ENCODE measurements around the gene HAO1. TPM values are rescaled to one million over a fixed set of nuclear protein-coding genes. Genes with fewer than 3 reads are reported as not detected.

The HAO1 gene
- total RNA-seq, 2 donors from 2014 or later, result not detected

- Histone ChIP-seq H3K4me1 (no peaks in the 10 kb centered on the region), H3K27ac (no peak overlapping the region), H3K27me3 (no peaks in the 10 kb centered on the region), H3K9me3 (peaks cover 0 to 5% of the 10 kb centered on the region in 2 donors), H3K36me3 (no peaks in the 10 kb centered on the region), H3K4me3 (no peak overlapping the region)
- no peak for DNase-seq (ENCODE audit: low spot score)
- TF ChIP-seq, protein P1, sequence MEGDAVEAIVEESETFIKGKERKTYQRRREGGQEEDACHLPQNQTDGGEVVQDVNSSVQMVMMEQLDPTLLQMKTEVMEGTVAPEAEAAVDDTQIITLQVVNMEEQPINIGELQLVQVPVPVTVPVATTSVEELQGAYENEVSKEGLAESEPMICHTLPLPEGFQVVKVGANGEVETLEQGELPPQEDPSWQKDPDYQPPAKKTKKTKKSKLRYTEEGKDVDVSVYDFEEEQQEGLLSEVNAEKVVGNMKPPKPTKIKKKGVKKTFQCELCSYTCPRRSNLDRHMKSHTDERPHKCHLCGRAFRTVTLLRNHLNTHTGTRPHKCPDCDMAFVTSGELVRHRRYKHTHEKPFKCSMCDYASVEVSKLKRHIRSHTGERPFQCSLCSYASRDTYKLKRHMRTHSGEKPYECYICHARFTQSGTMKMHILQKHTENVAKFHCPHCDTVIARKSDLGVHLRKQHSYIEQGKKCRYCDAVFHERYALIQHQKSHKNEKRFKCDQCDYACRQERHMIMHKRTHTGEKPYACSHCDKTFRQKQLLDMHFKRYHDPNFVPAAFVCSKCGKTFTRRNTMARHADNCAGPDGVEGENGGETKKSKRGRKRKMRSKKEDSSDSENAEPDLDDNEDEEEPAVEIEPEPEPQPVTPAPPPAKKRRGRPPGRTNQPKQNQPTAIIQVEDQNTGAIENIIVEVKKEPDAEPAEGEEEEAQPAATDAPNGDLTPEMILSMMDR (IDR thresholded peaks at IDR 0.05), result no peak
Observed at GRCh38 chr20:7868108-7868507, 72.2 kb downstream of the HAO1 start.

DNA sequence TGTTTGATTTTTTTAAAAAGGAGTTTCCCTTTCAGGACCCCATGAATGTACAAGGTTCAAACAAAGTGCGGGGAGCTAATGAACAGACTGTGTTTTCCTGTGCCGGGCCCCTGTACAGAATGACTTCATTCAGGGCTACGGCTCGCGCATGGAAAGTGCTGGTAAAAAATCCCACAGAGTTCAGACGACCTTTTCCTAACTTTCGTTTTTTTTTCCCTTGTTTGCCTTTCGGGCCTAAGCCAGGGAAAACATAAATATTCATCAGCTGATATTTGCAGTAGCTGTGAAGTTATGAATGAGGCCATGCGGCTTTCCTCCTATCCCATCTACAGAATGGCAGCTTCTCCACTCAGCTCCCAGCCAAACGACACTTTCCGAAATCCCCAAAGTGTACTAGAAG is 74.0 kb downstream of the HAO1 start:
- no peak for DNase-seq (ENCODE audit: low spot score)
- H3K4me3 ChIP-seq, result no peak overlapping the region
- no peaks in the 10 kb centered on the region for H3K36me3 ChIP-seq
- H3K27me3 ChIP-seq, result no peaks in the 10 kb centered on the region
- TF ChIP-seq, protein P1 (IDR thresholded peaks at IDR 0.05), result no peak
- no peak overlapping the region for H3K27ac ChIP-seq
- H3K4me1 ChIP-seq, result no peaks in the 10 kb centered on the region
- peaks cover 0 to 5% of the 10 kb centered on the region in 2 donors for H3K9me3 ChIP-seq

DNA sequence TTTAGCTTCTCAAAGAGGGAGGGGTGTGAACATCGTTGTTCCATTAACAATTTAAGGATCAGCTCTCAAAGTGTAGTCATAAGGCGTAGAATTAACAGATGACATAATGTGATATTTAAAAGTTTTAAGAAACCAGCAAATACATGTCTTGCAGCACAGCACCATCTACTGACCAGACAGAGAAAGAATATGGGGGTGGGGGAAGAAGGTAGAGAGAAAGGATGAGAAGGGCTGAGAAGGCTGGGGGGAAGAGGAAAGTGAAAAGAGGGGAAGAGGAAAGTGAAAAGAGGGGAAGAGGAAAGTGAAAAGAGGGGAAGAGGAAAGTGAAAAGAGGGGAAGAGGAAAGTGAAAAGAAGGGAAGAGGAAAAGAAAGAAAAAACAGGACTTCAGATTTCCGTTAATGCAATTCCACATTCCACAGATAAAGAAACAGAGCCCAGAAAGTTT is 80.9 kb downstream of the HAO1 start:
- H3K27me3 ChIP-seq, result no peaks in the 10 kb centered on the region
- DNase-seq (ENCODE audit: low spot score), result no peak
- H3K4me3 ChIP-seq, result no peak overlapping the region
- no peaks in the 10 kb centered on the region for H3K9me3 ChIP-seq
- H3K36me3 ChIP-seq, result no peaks in the 10 kb centered on the region
- TF ChIP-seq, protein P1 (IDR thresholded peaks at IDR 0.05), result peak; percentile 47 to 66
- no peak overlapping the region for H3K27ac ChIP-seq
- H3K4me1 ChIP-seq, result no peaks in the 10 kb centered on the region

DNA sequence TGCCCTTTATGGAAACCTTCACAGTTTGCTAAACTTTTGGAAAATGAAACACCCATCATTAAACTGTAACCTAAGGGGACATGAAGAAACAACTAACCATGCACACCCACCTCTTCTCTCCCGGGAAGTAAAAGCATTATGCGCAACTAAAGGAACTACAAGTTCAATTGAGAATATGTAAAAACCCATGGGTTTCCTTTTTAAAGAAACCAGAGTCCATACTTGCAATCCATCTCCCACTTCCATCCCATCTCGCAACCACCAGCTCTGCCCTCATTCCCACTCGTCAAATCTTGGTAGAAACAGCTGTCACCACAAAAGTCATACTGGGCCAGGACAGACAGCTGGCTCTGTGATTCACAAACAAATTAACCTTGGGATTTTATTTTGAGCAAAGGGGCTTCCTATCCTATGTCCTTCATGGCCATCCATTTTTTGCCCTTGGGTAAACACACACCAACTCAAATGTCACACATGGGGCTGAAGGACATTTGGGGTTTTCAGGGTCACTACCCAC is 81.5 kb downstream of the HAO1 start:
- no peak overlapping the region for H3K27ac ChIP-seq
- TF ChIP-seq, protein P1 (IDR thresholded peaks at IDR 0.05), result no peak
- no peaks in the 10 kb centered on the region for H3K27me3 ChIP-seq
- no peaks in the 10 kb centered on the region for H3K4me1 ChIP-seq
- H3K9me3 ChIP-seq, result no peaks in the 10 kb centered on the region
- no peaks in the 10 kb centered on the region for H3K36me3 ChIP-seq
- no peak overlapping the region for H3K4me3 ChIP-seq
- no peak for DNase-seq (ENCODE audit: low spot score)

GRCh38 chr20:7856756-7857155 is 83.5 kb downstream of the HAO1 start:
- Histone ChIP-seq H3K4me1 (no peaks in the 10 kb centered on the region), H3K27me3 (no peaks in the 10 kb centered on the region), H3K36me3 (no peaks in the 10 kb centered on the region), H3K27ac (no peak overlapping the region), H3K9me3 (no peaks in the 10 kb centered on the region), H3K4me3 (no peak overlapping the region)
- TF ChIP-seq, protein P1 (IDR thresholded peaks at IDR 0.05), result no peak
- DNase-seq (ENCODE audit: low spot score), result no peak

DNA sequence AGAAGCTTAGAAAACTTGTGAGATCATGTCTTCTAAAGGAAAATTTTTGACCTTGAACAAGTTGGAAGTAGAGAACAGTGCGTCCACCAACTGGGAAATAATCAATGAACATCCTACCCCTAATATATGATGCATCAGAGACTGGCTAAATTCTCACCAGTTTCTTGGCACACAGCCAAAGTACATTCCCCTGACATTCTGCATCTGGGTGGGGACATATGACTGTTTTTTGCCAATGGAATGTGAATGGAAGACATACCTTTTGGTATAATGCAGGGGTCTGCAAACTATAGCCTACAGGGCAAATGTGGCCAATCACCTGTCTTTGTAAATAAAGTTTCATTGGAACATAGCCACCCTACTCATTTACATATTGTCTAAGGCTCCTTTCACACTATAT is 84.7 kb downstream of the HAO1 start:
- Histone ChIP-seq H3K4me1 (no peaks in the 10 kb centered on the region), H3K4me3 (no peak overlapping the region), H3K27ac (no peak overlapping the region), H3K36me3 (no peaks in the 10 kb centered on the region), H3K27me3 (no peaks in the 10 kb centered on the region), H3K9me3 (no peaks in the 10 kb centered on the region)
- TF ChIP-seq, protein P1 (IDR thresholded peaks at IDR 0.05), result no peak
- DNase-seq (ENCODE audit: low spot score), result no peak
